Measurements from ENCODE around the gene ZNF629. TPM values are rescaled to one million over a fixed set of nuclear protein-coding genes. Genes with fewer than 3 reads are reported as not detected.
A peak's percentile ranks its signal among the peaks of the same experiment; 100 is the strongest.

ZNF629 gene
- total RNA-seq, 1 donor from 2014 or later = 21.1 TPM

DNA sequence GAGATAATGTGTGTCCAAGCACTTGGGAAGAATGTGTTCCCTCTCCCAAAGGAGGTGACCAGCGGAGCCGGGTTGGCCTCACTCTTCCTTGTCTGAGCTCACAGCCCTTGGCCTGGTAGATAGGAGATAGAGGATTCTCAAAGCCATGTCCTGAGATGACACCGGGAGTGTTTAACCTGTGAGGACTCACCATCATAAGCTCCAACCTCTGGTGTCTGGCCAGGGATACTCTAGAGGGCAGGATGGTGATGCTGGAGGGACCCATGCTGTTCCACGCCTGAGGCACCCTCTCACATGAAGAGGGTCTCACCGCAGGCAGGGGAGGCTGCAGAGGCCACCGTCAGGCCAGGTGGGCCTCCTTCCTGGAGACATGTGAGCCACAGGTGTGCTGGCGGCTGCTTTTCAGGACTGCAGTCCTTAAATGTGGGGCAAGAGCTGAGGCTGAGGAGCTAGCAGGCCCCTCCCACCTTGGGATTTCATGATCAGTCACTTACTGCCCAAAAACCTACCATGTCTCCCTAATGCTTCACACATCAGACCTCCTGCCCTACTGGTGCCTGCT, 6.6 kb upstream of the ZNF629 start:
- intact Hi-C loops (cut with micrococcal nuclease) = no loop called here
- DNase-seq = no peak
- Histone ChIP-seq H3K4me3 (no peak overlapping the region), H3K9me3 (replicated peaks) (no peaks in the 10 kb centered on the region), H3K4me1 (no peaks in the 10 kb centered on the region), H3K27me3 (ENCODE audit: low read depth) (no peaks in the 10 kb centered on the region), H3K27ac (replicated peaks) (no peak overlapping the region), H3K36me3 (no peaks in the 10 kb centered on the region)
- TF ChIP-seq, protein P1, sequence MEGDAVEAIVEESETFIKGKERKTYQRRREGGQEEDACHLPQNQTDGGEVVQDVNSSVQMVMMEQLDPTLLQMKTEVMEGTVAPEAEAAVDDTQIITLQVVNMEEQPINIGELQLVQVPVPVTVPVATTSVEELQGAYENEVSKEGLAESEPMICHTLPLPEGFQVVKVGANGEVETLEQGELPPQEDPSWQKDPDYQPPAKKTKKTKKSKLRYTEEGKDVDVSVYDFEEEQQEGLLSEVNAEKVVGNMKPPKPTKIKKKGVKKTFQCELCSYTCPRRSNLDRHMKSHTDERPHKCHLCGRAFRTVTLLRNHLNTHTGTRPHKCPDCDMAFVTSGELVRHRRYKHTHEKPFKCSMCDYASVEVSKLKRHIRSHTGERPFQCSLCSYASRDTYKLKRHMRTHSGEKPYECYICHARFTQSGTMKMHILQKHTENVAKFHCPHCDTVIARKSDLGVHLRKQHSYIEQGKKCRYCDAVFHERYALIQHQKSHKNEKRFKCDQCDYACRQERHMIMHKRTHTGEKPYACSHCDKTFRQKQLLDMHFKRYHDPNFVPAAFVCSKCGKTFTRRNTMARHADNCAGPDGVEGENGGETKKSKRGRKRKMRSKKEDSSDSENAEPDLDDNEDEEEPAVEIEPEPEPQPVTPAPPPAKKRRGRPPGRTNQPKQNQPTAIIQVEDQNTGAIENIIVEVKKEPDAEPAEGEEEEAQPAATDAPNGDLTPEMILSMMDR (IDR thresholded peaks at IDR 0.05; ENCODE audit: borderline replicate concordance) = no peak

DNA sequence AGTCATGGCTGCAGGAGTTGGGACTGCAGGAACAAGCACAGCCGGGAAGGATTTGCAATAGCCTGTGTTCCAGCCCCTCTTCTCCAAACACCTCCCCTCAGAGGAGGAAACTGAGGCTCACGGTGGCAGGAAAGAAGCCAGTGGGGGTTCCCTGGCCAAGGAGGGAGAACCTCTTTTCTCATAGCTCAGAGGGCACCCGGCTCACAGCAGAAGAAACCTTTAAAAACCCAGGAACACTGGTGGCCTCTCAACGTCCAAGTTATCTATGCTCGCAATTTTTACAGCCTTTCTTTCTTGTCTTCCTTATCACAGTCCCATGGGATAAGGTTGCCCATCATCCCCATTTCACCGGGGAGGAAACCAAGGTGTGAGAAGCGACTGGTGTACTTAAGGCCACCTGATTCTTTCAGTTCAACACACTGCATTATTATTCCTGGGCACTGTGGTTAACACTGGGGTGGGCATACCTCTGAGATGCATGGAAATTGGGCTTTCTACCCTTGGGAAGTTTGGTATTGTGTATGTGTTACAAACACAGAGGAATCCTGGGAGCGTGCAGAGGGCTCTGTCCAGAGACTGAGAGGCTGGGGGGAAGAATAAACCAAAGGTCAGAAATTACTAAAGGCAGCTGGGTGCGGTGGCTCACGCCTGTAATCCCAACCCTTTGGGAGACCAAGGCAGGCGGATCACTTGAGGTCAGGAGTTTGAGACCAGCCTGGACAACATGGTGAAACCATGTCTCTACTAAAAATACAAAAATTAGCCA, 791 bp upstream of the ZNF629 start:
- Histone ChIP-seq H3K9me3 (replicated peaks) (no peaks in the 10 kb centered on the region), H3K4me3 (peak overlapping the region; percentile 86), H3K27me3 (ENCODE audit: low read depth) (no peaks in the 10 kb centered on the region), H3K36me3 (peaks cover 15% of the 10 kb centered on the region), H3K27ac (replicated peaks) (peak overlapping the region; percentile 94), H3K4me1 (peaks cover 39% of the 10 kb centered on the region)
- TF ChIP-seq, protein P1 (IDR thresholded peaks at IDR 0.05; ENCODE audit: borderline replicate concordance) = no peak
- intact Hi-C loops (cut with micrococcal nuclease) = no loop called here
- no peak for DNase-seq

DNA sequence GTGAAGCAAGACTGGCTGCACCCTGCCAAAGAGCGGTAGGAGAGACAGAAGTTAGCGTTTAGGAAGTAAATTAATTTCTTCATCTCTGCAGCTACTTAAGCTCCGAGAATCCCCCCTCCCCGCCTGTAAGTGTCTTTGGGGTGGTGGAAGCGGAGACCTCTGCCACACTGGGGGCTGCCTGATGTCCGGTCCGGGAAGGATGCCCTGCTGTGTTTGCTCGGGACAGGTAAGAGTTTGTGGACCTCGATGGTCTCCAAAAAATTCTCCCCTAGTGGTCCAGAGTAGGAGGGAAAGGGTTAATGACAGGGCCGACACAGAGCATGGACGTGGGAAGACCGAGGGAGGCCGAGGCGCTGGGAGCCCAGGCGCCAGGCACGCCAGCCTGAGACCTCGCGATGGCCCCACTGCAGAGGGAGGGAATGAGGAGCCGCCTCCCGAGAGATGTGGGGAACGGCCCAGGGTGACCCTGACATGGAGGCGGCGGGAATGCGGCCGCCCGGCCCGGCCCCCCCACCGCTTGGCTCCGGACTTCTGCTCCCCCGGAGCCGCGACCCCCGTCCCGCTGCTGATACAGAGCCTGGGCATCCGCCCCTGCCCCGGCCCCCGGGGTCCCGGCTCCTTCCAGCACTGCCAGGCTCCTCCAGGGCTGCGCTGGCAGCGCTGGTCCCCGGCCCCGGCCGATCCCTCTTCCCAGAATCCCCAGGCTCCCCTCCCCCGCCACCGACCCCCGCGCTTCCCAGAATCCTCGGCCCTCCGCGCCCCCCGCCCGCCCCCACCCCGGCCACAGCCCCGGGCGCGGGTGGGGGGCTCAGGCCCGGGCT, 680 bp downstream of the ZNF629 start:
- no peaks in the 10 kb centered on the region for H3K27me3 ChIP-seq (ENCODE audit: low read depth)
- peak overlapping the region; percentile 94 for H3K27ac ChIP-seq (replicated peaks)
- peaks cover 29% of the 10 kb centered on the region for H3K36me3 ChIP-seq
- peaks cover 39% of the 10 kb centered on the region for H3K4me1 ChIP-seq
- DNase-seq = no peak
- intact Hi-C loops (cut with micrococcal nuclease) = no loop called here
- no peaks in the 10 kb centered on the region for H3K9me3 ChIP-seq (replicated peaks)
- TF ChIP-seq, protein P1 (IDR thresholded peaks at IDR 0.05; ENCODE audit: borderline replicate concordance) = no peak
- peak overlapping the region; percentile 86 for H3K4me3 ChIP-seq

DNA sequence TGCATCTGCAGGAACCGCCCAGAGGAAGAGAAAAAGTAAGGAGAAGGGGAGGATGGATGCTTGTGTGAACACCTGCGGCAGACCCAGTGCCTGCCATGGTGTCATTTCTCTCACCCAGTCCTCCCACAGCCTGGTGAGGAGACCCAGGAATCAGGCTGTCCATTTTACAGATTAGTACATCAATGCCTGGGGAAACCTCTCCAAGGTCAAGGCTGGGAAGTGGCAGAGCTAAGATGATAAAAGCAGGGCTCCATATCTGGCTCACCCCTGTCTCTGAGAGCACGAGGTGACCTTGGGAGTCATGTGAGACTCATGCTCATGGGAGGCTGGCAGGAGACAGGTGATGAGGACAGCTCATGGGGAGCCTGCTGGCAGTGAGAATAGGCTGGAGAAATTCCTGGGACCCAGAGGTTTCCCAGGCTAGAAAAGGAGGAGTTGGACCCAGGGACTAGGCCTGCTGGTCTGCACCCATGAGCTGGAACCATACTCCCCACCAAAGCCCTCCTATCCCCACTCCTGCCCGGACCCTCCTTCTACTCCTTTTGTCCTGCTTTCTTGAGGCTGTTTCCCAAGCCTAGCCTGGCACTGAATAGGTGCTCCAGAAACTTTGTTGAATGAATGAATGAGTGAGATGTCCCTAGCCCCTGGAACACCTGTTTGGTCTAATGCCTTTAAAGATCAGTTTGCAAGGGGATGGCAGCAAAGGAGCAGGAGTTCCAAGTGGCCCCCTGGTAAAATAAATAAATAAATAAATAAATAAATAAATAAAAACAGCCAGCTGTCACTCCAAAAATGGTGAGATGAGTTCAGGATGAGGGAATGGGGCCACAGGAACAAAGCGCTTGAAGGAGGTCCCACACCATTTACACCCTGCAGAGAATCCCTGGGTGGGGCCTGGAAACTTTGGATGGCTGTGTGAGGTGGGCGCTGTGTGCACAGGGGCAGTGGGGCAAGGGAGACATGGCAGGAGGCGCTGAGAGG, 1.6 kb downstream of the ZNF629 start:
- H3K36me3 ChIP-seq = peaks cover 30% of the 10 kb centered on the region
- H3K4me3 ChIP-seq = peak overlapping the region; percentile 86
- no peak for DNase-seq
- H3K27me3 ChIP-seq (ENCODE audit: low read depth) = no peaks in the 10 kb centered on the region
- H3K4me1 ChIP-seq = peaks cover 39% of the 10 kb centered on the region
- TF ChIP-seq, protein P1 (IDR thresholded peaks at IDR 0.05; ENCODE audit: borderline replicate concordance) = no peak
- intact Hi-C loops (cut with micrococcal nuclease) = no loop called here
- H3K9me3 ChIP-seq (replicated peaks) = no peaks in the 10 kb centered on the region
- peak overlapping the region; percentile 94 for H3K27ac ChIP-seq (replicated peaks)

DNA sequence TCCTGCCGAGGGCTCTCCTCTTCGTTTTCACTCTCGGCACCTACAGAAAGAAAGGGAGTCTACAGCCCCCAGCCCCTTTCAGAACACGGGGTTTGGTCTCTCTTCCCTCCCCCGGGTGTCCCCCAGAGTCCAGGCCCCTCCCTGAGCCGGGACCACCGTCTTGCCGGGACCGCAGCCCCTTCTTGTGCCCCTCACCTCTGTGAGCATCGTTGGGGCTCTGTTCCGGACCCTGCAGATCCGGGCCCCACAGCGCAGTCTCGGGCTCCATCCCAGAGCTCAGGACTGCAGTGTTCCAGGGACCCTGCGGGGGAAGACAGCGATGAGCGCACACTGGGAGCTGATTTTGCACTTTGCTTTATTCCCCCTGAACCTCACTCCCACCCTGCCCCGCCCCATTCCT, 2.8 kb downstream of the ZNF629 start:
- H3K27ac ChIP-seq (replicated peaks) = no peak overlapping the region
- no peak overlapping the region for H3K4me3 ChIP-seq
- TF ChIP-seq, protein P1 (IDR thresholded peaks at IDR 0.05; ENCODE audit: borderline replicate concordance) = no peak
- no peak for DNase-seq
- H3K9me3 ChIP-seq (replicated peaks) = no peaks in the 10 kb centered on the region
- intact Hi-C loops (cut with micrococcal nuclease) = no loop called here
- peaks cover 39% of the 10 kb centered on the region for H3K4me1 ChIP-seq
- peaks cover 30% of the 10 kb centered on the region for H3K36me3 ChIP-seq
- H3K27me3 ChIP-seq (ENCODE audit: low read depth) = no peaks in the 10 kb centered on the region

Measured in left ventricle myocardium inferior (tissue), 1 donor.